GM12878 (cell line): ENCODE data around the gene ARHGEF26. TPM values are rescaled to one million over a fixed set of nuclear protein-coding genes. Genes with fewer than 3 reads are reported as not detected.
A peak's percentile ranks its signal among the peaks of the same experiment; 100 is the strongest.

Experiments used
- ATAC-seq: fragments of 200-7000 bp; cut with Tn5 transposase; 3 replicates; pipeline ENCODE4 v1.9.1; 2020; ENCODE audit warnings: mild to moderate bottlenecking, moderate library complexity
- BruUV-seq: library from RNA; stranded (reverse); fragments of 400-500 nt; replicated peaks from 2 replicates; lab custom pipeline; 2021; lab: Mats Ljungman, UMichigan
- CTCF ChIA-PET: fragments of 300-600 bp; sonication (Branson Sonifier 250); formaldehyde crosslinking; extraction: SDS; loops from one replicate; lab custom pipeline; 2021; ENCODE audit warnings: inconsistent platforms; lab: Yijun Ruan, JAX
- POLR2A ChIA-PET: fragments of 350-600 bp; formaldehyde crosslinking; extraction: SDS; loops from one replicate; lab custom pipeline; 2021; ENCODE audit warnings: inconsistent platforms; lab: Charles Lee
- RAD21 ChIA-PET: fragments of 300-600 bp; sonication (Branson Sonifier 250); formaldehyde crosslinking; loops from one replicate; lab custom pipeline; 2023; ENCODE audit warnings: antibody characterized with exemption; ENCODE audit not compliant: unreplicated experiment; lab: Charles Lee
- SMC1A ChIA-PET: fragments of 300-600 bp; sonication (Branson Sonifier 250); formaldehyde crosslinking; loops from one replicate; lab custom pipeline; 2023; ENCODE audit not compliant: unreplicated experiment, uncharacterized antibody; lab: Charles Lee
- DNase-seq: peaks from one replicate; pipeline ENCODE4 v3.0.0-alpha.2; 2011; ENCODE audit warnings: low read depth, low spot score
- FAIRE-seq: peaks from 3 replicates; lab custom pipeline; 2011; peaks lifted over from hg19 to GRCh38; lab: Jason Lieb, UNC
- H2AFZ ChIP-seq: 2 replicates; pipeline ENCODE4 v1.6.0; 2011; ENCODE audit warnings: low read depth, low read length, control low read depth; ENCODE audit not compliant: control insufficient read depth
- H3K27ac ChIP-seq: 2 replicates; pipeline ENCODE4 v1.5.1; 2011; ENCODE audit warnings: control low read depth; ENCODE audit not compliant: control insufficient read depth, insufficient read depth
- H3K27me3 ChIP-seq, 2 experiments: replicated peaks in 1 of 2; 2 replicates each; pipeline versions ENCODE4 v1.6.0 to v1.6.1; 2011; ENCODE audit warnings: low read length in 1 of 2; ENCODE audit not compliant: control insufficient read depth in 2 of 2, insufficient read depth in 2 of 2
- H3K36me3 ChIP-seq, 2 experiments: 2 replicates each; pipeline ENCODE4 v1.5.1; 2011; ENCODE audit warnings: low read length in 1 of 2; ENCODE audit not compliant: control insufficient read depth in 2 of 2, insufficient read depth in 2 of 2
- H3K4me1 ChIP-seq: 2 replicates; pipeline ENCODE4 v1.6.1; 2011; ENCODE audit warnings: mild to moderate bottlenecking, low read length, moderate library complexity, mixed read lengths; ENCODE audit not compliant: control insufficient read depth, insufficient read depth
- H3K4me2 ChIP-seq: 2 replicates; pipeline ENCODE4 v1.6.0; 2011; ENCODE audit warnings: control low read depth; ENCODE audit not compliant: control insufficient read depth, insufficient read depth
- H3K4me3 ChIP-seq: fragments of 200-600 bp; sonication (generic); 2 replicates; pipeline ENCODE4 v1.5.1; 2016
- H3K79me2 ChIP-seq: 2 replicates; pipeline ENCODE4 v1.6.0; 2011; ENCODE audit warnings: low read length; ENCODE audit not compliant: control insufficient read depth, insufficient read depth
- H3K9ac ChIP-seq: 2 replicates; pipeline ENCODE4 v1.8.0; 2011; ENCODE audit warnings: low read length, control low read depth, mixed read lengths; ENCODE audit not compliant: control insufficient read depth, insufficient read depth
- H3K9me3 ChIP-seq: replicated peaks from 3 replicates; pipeline ENCODE4 v1.5.1; 2011; ENCODE audit warnings: mild to moderate bottlenecking, low read length; ENCODE audit not compliant: control insufficient read depth, insufficient read depth
- H4K20me1 ChIP-seq: 2 replicates; pipeline ENCODE4 v1.6.0; 2011; ENCODE audit not compliant: control insufficient read depth, insufficient read depth
- BCL3 ChIP-seq: IDR thresholded peaks from 2 replicates; pipeline ENCODE4 v1.6.1; 2011; ENCODE audit warnings: borderline replicate concordance, low read depth, mild to moderate bottlenecking, moderate library complexity, low read length; ENCODE audit not compliant: insufficient read depth, poor library complexity, severe bottlenecking
- BHLHE40 ChIP-seq, 2 experiments: fragments of 450-650 bp in 1 of 2; IDR thresholded peaks; 2 replicates each; pipeline ENCODE4 v1.6.1; 2011 to 2017; ENCODE audit warnings: low read depth in 2 of 2, borderline replicate concordance in 1 of 2, improper control_type of control experiment in 1 of 2, low read length in 1 of 2, mild to moderate bottlenecking in 1 of 2
- ESRRA ChIP-seq: IDR thresholded peaks from 2 replicates; pipeline ENCODE4 v1.6.1; 2012; ENCODE audit warnings: mild to moderate bottlenecking, low read length, improper control_type of control experiment
- MTA2 ChIP-seq: fragments of 450-650 bp; IDR thresholded peaks from 2 replicates; pipeline ENCODE4 v1.6.1; 2016; ENCODE audit warnings: low read depth, mild to moderate bottlenecking, moderate library complexity
- NFYA ChIP-seq: IDR thresholded peaks from 2 replicates; pipeline ENCODE4 v1.6.1; 2011; ENCODE audit warnings: low read depth, mild to moderate bottlenecking, low read length, improper control_type of control experiment, borderline replicate concordance
- NKRF ChIP-seq: fragments of 450-650 bp; conservative IDR thresholded peaks from 2 replicates; pipeline ENCODE4 v1.6.1; 2017; ENCODE audit warnings: mild to moderate bottlenecking, moderate library complexity
- SP1 ChIP-seq: IDR thresholded peaks from one replicate; pipeline ENCODE4 v1.6.1; 2011; ENCODE audit warnings: low read depth, low read length
- ZBED1 ChIP-seq: IDR thresholded peaks from 2 replicates; pipeline ENCODE4 v1.6.1; 2016; ENCODE audit warnings: borderline replicate concordance
- ZNF207 ChIP-seq: fragments of 450-650 bp; IDR thresholded peaks from 2 replicates; pipeline ENCODE4 v1.6.1; 2014; ENCODE audit warnings: antibody characterized with exemption, mild to moderate bottlenecking, borderline replicate concordance
- WGBS: methylation state at CpG from one replicate; pipeline ENCODE4 v1.1.6; 2016; ENCODE audit warnings: low lambda C conversion rate; ENCODE audit not compliant: insufficient replicate concordance, insufficient coverage; ENCODE audit errors: missing lambda C conversion rate; 5-methylcytosine and 5-hydroxymethylcytosine counted together
- in situ Hi-C: fragments of 300-500 bp; cut with MboI; formaldehyde crosslinking; loops from 9 replicates; pipeline ENCODE4 v1.14.3; 2018; ENCODE audit warnings: mixed read lengths
- intact Hi-C: fragments of 100-400 bp; cut with micrococcal nuclease; formaldehyde crosslinking; loops from one replicate; pipeline ENCODE4 v1.14.2; 2022; ENCODE audit not compliant: unreplicated experiment
- polyA plus RNA-seq, 11 experiments: library from polyadenylated mRNA; depleted of rRNA in 4 of 11; unstranded in 6 of 11; stranded (reverse) in 5 of 11; fragments of >200 nt; fragmentation: Nextera tagmentation in 4 of 11; fragmentation: Illumina TruSeq in 1 of 11; extraction: Ambion mirVana in 4 of 11; extraction: Trizol in 1 of 11; gene quantifications; 1 replicate in 1 of 11; 2 replicates in 10 of 11; pipeline versions ENCODE4 v1.2.1 to v1.2.3, GENCODE V29; 2011 to 2016; ENCODE audit warnings: inconsistent platforms in 2 of 11, missing spikeins in 2 of 11, low read depth in 1 of 11
- total RNA-seq, 4 experiments: library from RNA; depleted of rRNA in 3 of 4; stranded (reverse); fragments of >200 nt in 3 of 4; fragmentation: Illumina TruSeq in 1 of 4; extraction: Trizol in 1 of 4; gene quantifications; 2 replicates each; pipeline versions ENCODE4 v1.2.1 to v1.2.3, GENCODE V29; 2013 to 2021

Gene ARHGEF26
- total and polyA plus RNA-seq, 10 of the 15 experiments (the other 5 are each of a cell fraction or from before 2014, with no cell fraction given): 0.02 to 0.47 (median 0.05) TPM; not detected in 1

- POLR2A ChIA-PET: no interaction called here
- Histone ChIP-seq H3K4me1 (no peaks in the 10 kb centered on the region), H3K9me3 (no peaks in the 10 kb centered on the region), H4K20me1 (no peaks in the 10 kb centered on the region), H3K4me2 (no peak overlapping the region), H3K4me3 (no peak overlapping the region), H3K36me3 (no peaks in the 10 kb centered on the region), H3K27me3 (no peaks in the 10 kb centered on the region), H3K9ac (no peak overlapping the region), H2AFZ (no peak overlapping the region), H3K79me2 (no peaks in the 10 kb centered on the region), H3K27ac (no peak overlapping the region)
- in situ Hi-C loops: no loop called here
- BruUV-seq: no TSS peak
- CTCF ChIA-PET: no interaction called here
- RAD21 ChIA-PET: no interaction called here
- ATAC-seq: peak; percentile 68
- intact Hi-C loops: no loop called here
- SMC1A ChIA-PET: no interaction called here
- WGBS: 12% methylated on average over 6 of the region's 6 CpGs
- no peak for DNase-seq
- no peak for FAIRE-seq
- TF ChIP-seq MTA2 (no peak), ZBED1 (no peak), NKRF (no peak), BHLHE40 (IDR thresholded peaks at IDR 0.05; ENCODE audit: borderline replicate concordance in 1 of 2, low read depth in 2 of 2, low read length in 1 of 2) (no peak), SP1 (no peak), ESRRA (no peak), ZNF207 (no peak), NFYA (no peak), BCL3 (no peak)
Measured at GRCh38 chr3:154132777-154133375, 11.7 kb downstream of the ARHGEF26 start.
